ENCODE data around the gene RPTOR. TPM values are rescaled to one million over a fixed set of nuclear protein-coding genes. Genes with fewer than 3 reads are reported as not detected.

The RPTOR gene
- total RNA-seq, 1 experiment from 2014 or later = 30.6 TPM

GRCh38 chr17:80860703-80861417 is 316.2 kb downstream of the RPTOR start:
- Histone ChIP-seq H3K9me3 (ENCODE audit: low read length) (no peaks in the 10 kb centered on the region), H3K4me2 (ENCODE audit: low read depth, low read length, poor library complexity, severe bottlenecking) (no peak overlapping the region), H3K79me2 (ENCODE audit: low read length) (no peaks in the 10 kb centered on the region), H2AFZ (ENCODE audit: low read length) (no peak overlapping the region), H3K4me1 (ENCODE audit: low read length) (no peaks in the 10 kb centered on the region), H4K20me1 (ENCODE audit: insufficient read depth, low read depth, low read length) (no peaks in the 10 kb centered on the region), H3K36me3 (ENCODE audit: insufficient read depth, low read length) (no peaks in the 10 kb centered on the region), H3K27ac (ENCODE audit: low read length) (no peak overlapping the region), H3K9me2 (replicated peaks; ENCODE audit: insufficient read depth, low read length) (no peaks in the 10 kb centered on the region), H3K9ac (ENCODE audit: low read length) (no peak overlapping the region), H3K4me3 (ENCODE audit: low read length) (no peak overlapping the region), H3K27me3 (ENCODE audit: low read length) (no peaks in the 10 kb centered on the region)
- DNase-seq = no peak

GRCh38 chr17:80861418-80861815 is 316.8 kb downstream of the RPTOR start:
- no peaks in the 10 kb centered on the region for H3K27me3 ChIP-seq (ENCODE audit: low read length)
- no peak overlapping the region for H3K9ac ChIP-seq (ENCODE audit: low read length)
- H3K9me2 ChIP-seq (replicated peaks; ENCODE audit: insufficient read depth, low read length) = no peaks in the 10 kb centered on the region
- H2AFZ ChIP-seq (ENCODE audit: low read length) = no peak overlapping the region
- no peak overlapping the region for H3K27ac ChIP-seq (ENCODE audit: low read length)
- no peaks in the 10 kb centered on the region for H4K20me1 ChIP-seq (ENCODE audit: insufficient read depth, low read depth, low read length)
- no peak overlapping the region for H3K4me2 ChIP-seq (ENCODE audit: low read depth, low read length, poor library complexity, severe bottlenecking)
- H3K79me2 ChIP-seq (ENCODE audit: low read length) = no peaks in the 10 kb centered on the region
- no peaks in the 10 kb centered on the region for H3K9me3 ChIP-seq (ENCODE audit: low read length)
- H3K4me3 ChIP-seq (ENCODE audit: low read length) = no peak overlapping the region
- peaks cover 1% of the 10 kb centered on the region for H3K4me1 ChIP-seq (ENCODE audit: low read length)
- no peak for DNase-seq
- no peaks in the 10 kb centered on the region for H3K36me3 ChIP-seq (ENCODE audit: insufficient read depth, low read length)

GRCh38 chr17:80861892-80862291 is 317.3 kb downstream of the RPTOR start:
- H3K9me2 ChIP-seq (replicated peaks; ENCODE audit: insufficient read depth, low read length) = no peaks in the 10 kb centered on the region
- no peaks in the 10 kb centered on the region for H3K36me3 ChIP-seq (ENCODE audit: insufficient read depth, low read length)
- H3K4me2 ChIP-seq (ENCODE audit: low read depth, low read length, poor library complexity, severe bottlenecking) = no peak overlapping the region
- no peak overlapping the region for H3K27ac ChIP-seq (ENCODE audit: low read length)
- no peak for DNase-seq
- no peaks in the 10 kb centered on the region for H4K20me1 ChIP-seq (ENCODE audit: insufficient read depth, low read depth, low read length)
- H3K9me3 ChIP-seq (ENCODE audit: low read length) = no peaks in the 10 kb centered on the region
- peaks cover 6% of the 10 kb centered on the region for H3K4me1 ChIP-seq (ENCODE audit: low read length)
- no peaks in the 10 kb centered on the region for H3K79me2 ChIP-seq (ENCODE audit: low read length)
- no peak overlapping the region for H3K9ac ChIP-seq (ENCODE audit: low read length)
- H2AFZ ChIP-seq (ENCODE audit: low read length) = no peak overlapping the region
- no peak overlapping the region for H3K4me3 ChIP-seq (ENCODE audit: low read length)
- no peaks in the 10 kb centered on the region for H3K27me3 ChIP-seq (ENCODE audit: low read length)

- H3K36me3 ChIP-seq (ENCODE audit: insufficient read depth, low read length) = no peaks in the 10 kb centered on the region
- no peak overlapping the region for H3K4me3 ChIP-seq (ENCODE audit: low read length)
- no peak overlapping the region for H3K27ac ChIP-seq (ENCODE audit: low read length)
- no peaks in the 10 kb centered on the region for H3K79me2 ChIP-seq (ENCODE audit: low read length)
- H2AFZ ChIP-seq (ENCODE audit: low read length) = no peak overlapping the region
- DNase-seq = no peak
- no peak overlapping the region for H3K4me2 ChIP-seq (ENCODE audit: low read depth, low read length, poor library complexity, severe bottlenecking)
- H3K9ac ChIP-seq (ENCODE audit: low read length) = no peak overlapping the region
- no peaks in the 10 kb centered on the region for H3K9me2 ChIP-seq (replicated peaks; ENCODE audit: insufficient read depth, low read length)
- H4K20me1 ChIP-seq (ENCODE audit: insufficient read depth, low read depth, low read length) = no peaks in the 10 kb centered on the region
- H3K27me3 ChIP-seq (ENCODE audit: low read length) = no peaks in the 10 kb centered on the region
- H3K9me3 ChIP-seq (ENCODE audit: low read length) = no peaks in the 10 kb centered on the region
- peaks cover 12% of the 10 kb centered on the region for H3K4me1 ChIP-seq (ENCODE audit: low read length)
Measured at GRCh38 chr17:80862481-80862961, 317.9 kb downstream of the RPTOR start.

- peaks cover 17% of the 10 kb centered on the region for H3K4me1 ChIP-seq (ENCODE audit: low read length)
- no peak overlapping the region for H3K27ac ChIP-seq (ENCODE audit: low read length)
- no peak overlapping the region for H2AFZ ChIP-seq (ENCODE audit: low read length)
- no peaks in the 10 kb centered on the region for H4K20me1 ChIP-seq (ENCODE audit: insufficient read depth, low read depth, low read length)
- no peak overlapping the region for H3K4me2 ChIP-seq (ENCODE audit: low read depth, low read length, poor library complexity, severe bottlenecking)
- no peaks in the 10 kb centered on the region for H3K9me2 ChIP-seq (replicated peaks; ENCODE audit: insufficient read depth, low read length)
- no peaks in the 10 kb centered on the region for H3K9me3 ChIP-seq (ENCODE audit: low read length)
- no peaks in the 10 kb centered on the region for H3K36me3 ChIP-seq (ENCODE audit: insufficient read depth, low read length)
- H3K4me3 ChIP-seq (ENCODE audit: low read length) = no peak overlapping the region
- H3K27me3 ChIP-seq (ENCODE audit: low read length) = no peaks in the 10 kb centered on the region
- DNase-seq = no peak
- H3K79me2 ChIP-seq (ENCODE audit: low read length) = no peaks in the 10 kb centered on the region
- H3K9ac ChIP-seq (ENCODE audit: low read length) = no peak overlapping the region
Measured at GRCh38 chr17:80862978-80863377, 318.3 kb downstream of the RPTOR start.

GRCh38 chr17:80863626-80864025 is 319.0 kb downstream of the RPTOR start:
- Histone ChIP-seq H3K4me3 (ENCODE audit: low read length) (no peak overlapping the region), H3K4me1 (ENCODE audit: low read length) (peaks cover 23% of the 10 kb centered on the region)

GRCh38 chr17:80864751-80865150 is 320.1 kb downstream of the RPTOR start:
- no peak overlapping the region for H3K9ac ChIP-seq (ENCODE audit: low read length)
- H3K9me2 ChIP-seq (replicated peaks; ENCODE audit: insufficient read depth, low read length) = no peaks in the 10 kb centered on the region
- H3K27me3 ChIP-seq (ENCODE audit: low read length) = no peaks in the 10 kb centered on the region
- no peaks in the 10 kb centered on the region for H3K79me2 ChIP-seq (ENCODE audit: low read length)
- H3K4me3 ChIP-seq (ENCODE audit: low read length) = no peak overlapping the region
- no peaks in the 10 kb centered on the region for H4K20me1 ChIP-seq (ENCODE audit: insufficient read depth, low read depth, low read length)
- H3K27ac ChIP-seq (ENCODE audit: low read length) = no peak overlapping the region
- no peak overlapping the region for H3K4me2 ChIP-seq (ENCODE audit: low read depth, low read length, poor library complexity, severe bottlenecking)
- DNase-seq = no peak
- H3K9me3 ChIP-seq (ENCODE audit: low read length) = no peaks in the 10 kb centered on the region
- H3K4me1 ChIP-seq (ENCODE audit: low read length) = peaks cover 24% of the 10 kb centered on the region
- no peaks in the 10 kb centered on the region for H3K36me3 ChIP-seq (ENCODE audit: insufficient read depth, low read length)
- H2AFZ ChIP-seq (ENCODE audit: low read length) = no peak overlapping the region

More at GRCh38 chr17:80863626-80864025, 319.0 kb downstream of the RPTOR start:
- no peaks in the 10 kb centered on the region for H3K36me3 ChIP-seq (ENCODE audit: insufficient read depth, low read length)
- no peaks in the 10 kb centered on the region for H3K27me3 ChIP-seq (ENCODE audit: low read length)
- no peaks in the 10 kb centered on the region for H3K9me3 ChIP-seq (ENCODE audit: low read length)
- H3K27ac ChIP-seq (ENCODE audit: low read length) = no peak overlapping the region
- H2AFZ ChIP-seq (ENCODE audit: low read length) = no peak overlapping the region
- no peaks in the 10 kb centered on the region for H3K9me2 ChIP-seq (replicated peaks; ENCODE audit: insufficient read depth, low read length)
- H3K9ac ChIP-seq (ENCODE audit: low read length) = no peak overlapping the region
- H3K4me2 ChIP-seq (ENCODE audit: low read depth, low read length, poor library complexity, severe bottlenecking) = no peak overlapping the region
- no peak for DNase-seq
- H3K79me2 ChIP-seq (ENCODE audit: low read length) = no peaks in the 10 kb centered on the region
- no peaks in the 10 kb centered on the region for H4K20me1 ChIP-seq (ENCODE audit: insufficient read depth, low read depth, low read length)

GRCh38 chr17:80866050-80866793 is 321.6 kb downstream of the RPTOR start:
- H2AFZ ChIP-seq (ENCODE audit: low read length) = no peak overlapping the region
- no peaks in the 10 kb centered on the region for H4K20me1 ChIP-seq (ENCODE audit: insufficient read depth, low read depth, low read length)
- H3K9me2 ChIP-seq (replicated peaks; ENCODE audit: insufficient read depth, low read length) = no peaks in the 10 kb centered on the region
- H3K36me3 ChIP-seq (ENCODE audit: insufficient read depth, low read length) = no peaks in the 10 kb centered on the region
- H3K27me3 ChIP-seq (ENCODE audit: low read length) = no peaks in the 10 kb centered on the region
- no peak overlapping the region for H3K9ac ChIP-seq (ENCODE audit: low read length)
- no peaks in the 10 kb centered on the region for H3K9me3 ChIP-seq (ENCODE audit: low read length)
- no peak overlapping the region for H3K4me3 ChIP-seq (ENCODE audit: low read length)
- H3K4me1 ChIP-seq (ENCODE audit: low read length) = peaks cover 24% of the 10 kb centered on the region
- H3K4me2 ChIP-seq (ENCODE audit: low read depth, low read length, poor library complexity, severe bottlenecking) = no peak overlapping the region
- no peak overlapping the region for H3K27ac ChIP-seq (ENCODE audit: low read length)
- no peaks in the 10 kb centered on the region for H3K79me2 ChIP-seq (ENCODE audit: low read length)
- DNase-seq = peak; percentile 59

Measured in Karpas-422 (cell line).